BLaER1 treated with 17β-estradiol and CSF1 and Interleukin-3, amounts not matched to agents 10 nM and 100 nM (cell line): ENCODE measurements around the gene USP34.
"Not testable (repeated sequence)": the region's sequence is repeated elsewhere in the genome, so short reads cannot be mapped to it uniquely, and the experiment has no call there.

ENCODE experiments used
- H3K27ac ChIP-seq, 11 experiments: shearing (Covaris generic); formaldehyde crosslinking; 2 replicates each; pipeline ENCODE4 v1.8.1; 2022
- H3K27me3 ChIP-seq, 11 experiments: shearing (Covaris generic); formaldehyde crosslinking; 2 replicates each; pipeline ENCODE4 v1.8.1; 2022
- H3K36me3 ChIP-seq, 11 experiments: shearing (Covaris generic); formaldehyde crosslinking; 2 replicates each; pipeline ENCODE4 v1.8.1; 2022
- H3K4me1 ChIP-seq, 10 experiments: shearing (Covaris generic); formaldehyde crosslinking; 2 replicates each; pipeline ENCODE4 v1.8.1; 2022
- H3K4me2 ChIP-seq, 11 experiments: shearing (Covaris generic); formaldehyde crosslinking; 2 replicates each; pipeline ENCODE4 v1.8.1; 2022
- H3K4me3 ChIP-seq, 10 experiments: shearing (Covaris generic); formaldehyde crosslinking; 2 replicates each; pipeline ENCODE4 v1.8.1; 2022
- H3K9ac ChIP-seq, 11 experiments: shearing (Covaris generic); formaldehyde crosslinking; 2 replicates each; pipeline ENCODE4 v1.8.1; 2022
- H3K9me3 ChIP-seq, 11 experiments: shearing (Covaris generic); formaldehyde crosslinking; replicated peaks in 1 of 11; 2 replicates each; pipeline ENCODE4 v1.8.1; 2022
- H4K20me1 ChIP-seq, 11 experiments: shearing (Covaris generic); formaldehyde crosslinking; 2 replicates each; pipeline ENCODE4 v1.8.1; 2022
- Cebpa-rat ChIP-seq, 11 experiments: shearing (Covaris generic); IDR thresholded peaks; 2 replicates each; pipeline ENCODE4 v1.8.1; 2022

Gene USP34

GRCh38 chr2:61396005-61396404 lies 74.9 kb downstream of the USP34 start:
- no peak overlapping the region for H3K4me3 ChIP-seq
- H3K9ac ChIP-seq = no peak overlapping the region
- no peak overlapping the region for H3K27ac ChIP-seq
- peaks cover 57 to 93% (median 81%) of the 10 kb centered on the region in 11 experiments for H3K36me3 ChIP-seq
- H3K4me1 ChIP-seq = no peaks in the 10 kb centered on the region; a peak in 1 of 20 replicates
- peaks cover 0 to 12% (median 0%) of the 10 kb centered on the region in 11 experiments; a peak in 5 of 22 replicates for H4K20me1 ChIP-seq
- no peaks in the 10 kb centered on the region; a peak in 1 of 22 replicates for H3K9me3 ChIP-seq
- TF ChIP-seq Cebpa-rat (IDR thresholded peaks at IDR 0.05) = no peak
- no peaks in the 10 kb centered on the region for H3K27me3 ChIP-seq
- H3K4me2 ChIP-seq = no peak overlapping the region

DNA sequence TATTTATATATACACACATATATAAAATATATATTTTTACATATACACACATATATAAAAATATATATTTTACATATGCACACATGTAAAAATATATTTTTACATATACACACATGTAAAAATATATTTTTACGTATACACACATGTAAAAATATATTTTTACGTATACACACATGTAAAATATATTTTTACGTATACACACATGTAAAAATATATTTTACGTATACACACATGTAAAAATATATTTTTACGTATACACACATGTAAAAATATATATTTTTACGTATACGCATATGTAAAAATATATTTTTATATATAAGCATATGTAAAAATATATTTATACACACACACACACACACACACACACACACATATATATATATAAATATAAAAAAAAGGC lies 83.3 kb downstream of the USP34 start:
- Histone ChIP-seq H3K9me3 (peaks cover 0 to 31% (median 26%) of the 10 kb centered on the region in 11 experiments; a peak in 18 of 22 replicates), H4K20me1 (peaks cover 0 to 15% (median 0%) of the 10 kb centered on the region in 11 experiments; a peak in 4 of 22 replicates), H3K36me3 (peaks cover 73 to 93% (median 89%) of the 10 kb centered on the region in 11 experiments)
- H3K27ac ChIP-seq, H3K27me3 ChIP-seq, H3K4me1 ChIP-seq, H3K9ac ChIP-seq, H3K4me2 ChIP-seq, H3K4me3 ChIP-seq: not testable (repeated sequence)

GRCh38 chr2:61380882-61381197 lies 90.0 kb downstream of the USP34 start:
- not testable (repeated sequence) for H3K4me2 ChIP-seq, H3K9ac ChIP-seq, H3K4me3 ChIP-seq, H3K27me3 ChIP-seq, H4K20me1 ChIP-seq, H3K27ac ChIP-seq, H3K4me1 ChIP-seq
- Histone ChIP-seq H3K36me3 (peaks cover 88 to 100% (median 94%) of the 10 kb centered on the region in 11 experiments), H3K9me3 (peaks cover 0 to 25% (median 24%) of the 10 kb centered on the region in 11 experiments; a peak in 18 of 22 replicates)

GRCh38 chr2:61380056-61380881 lies 90.6 kb downstream of the USP34 start:
- Histone ChIP-seq H3K4me2 (no peak overlapping the region), H3K4me1 (no peaks in the 10 kb centered on the region), H3K4me3 (no peak overlapping the region), H3K36me3 (peaks cover 89 to 100% (median 94%) of the 10 kb centered on the region in 11 experiments), H3K27ac (no peak overlapping the region), H4K20me1 (peaks cover 0 to 8% (median 0%) of the 10 kb centered on the region in 11 experiments; a peak in 1 of 22 replicates), H3K27me3 (no peaks in the 10 kb centered on the region), H3K9ac (no peak overlapping the region), H3K9me3 (peaks cover 0 to 22% (median 20%) of the 10 kb centered on the region in 11 experiments; a peak in 18 of 22 replicates)
- TF ChIP-seq Cebpa-rat (IDR thresholded peaks at IDR 0.05) = no peak

GRCh38 chr2:61379521-61379920 lies 91.4 kb downstream of the USP34 start:
- Histone ChIP-seq H3K27ac (no peak overlapping the region), H3K4me1 (no peaks in the 10 kb centered on the region), H3K9me3 (peaks cover 0 to 18% (median 13%) of the 10 kb centered on the region in 11 experiments; a peak in 18 of 22 replicates), H3K4me3 (no peak overlapping the region), H3K36me3 (peaks cover 89 to 100% (median 94%) of the 10 kb centered on the region in 11 experiments), H3K27me3 (no peaks in the 10 kb centered on the region), H4K20me1 (peaks cover 0 to 8% (median 0%) of the 10 kb centered on the region in 11 experiments; a peak in 4 of 22 replicates), H3K9ac (no peak overlapping the region), H3K4me2 (no peak overlapping the region)
- TF ChIP-seq Cebpa-rat (IDR thresholded peaks at IDR 0.05) = no peak

DNA sequence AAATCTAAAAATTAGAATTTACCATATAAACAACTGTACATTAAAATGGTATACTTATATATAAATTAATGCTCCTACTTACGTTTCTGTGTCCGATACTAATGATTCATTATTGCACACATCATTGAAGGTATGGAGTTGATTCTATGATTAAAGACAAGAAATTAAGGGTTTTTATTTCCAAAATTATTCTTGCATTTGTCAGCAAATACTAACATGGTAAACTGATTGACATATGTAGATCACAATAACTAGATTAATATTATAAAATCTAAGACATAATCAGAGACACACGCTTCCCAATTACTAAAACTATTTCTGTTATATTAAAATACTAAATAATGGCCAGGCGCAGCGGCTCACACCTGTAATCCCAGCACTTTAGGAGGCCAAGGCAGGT lies 92.6 kb downstream of the USP34 start:
- no peak overlapping the region for H3K9ac ChIP-seq
- no peaks in the 10 kb centered on the region for H3K27me3 ChIP-seq
- no peaks in the 10 kb centered on the region for H3K4me1 ChIP-seq
- H3K36me3 ChIP-seq = peaks cover 91 to 100% (median 97%) of the 10 kb centered on the region in 11 experiments
- no peak for TF ChIP-seq Cebpa-rat (IDR thresholded peaks at IDR 0.05)
- H4K20me1 ChIP-seq = peaks cover 0 to 14% (median 0%) of the 10 kb centered on the region in 11 experiments; a peak in 5 of 22 replicates
- peaks cover 0 to 9% (median 2%) of the 10 kb centered on the region in 11 experiments; a peak in 17 of 22 replicates for H3K9me3 ChIP-seq
- no peak overlapping the region for H3K4me2 ChIP-seq
- no peak overlapping the region for H3K27ac ChIP-seq
- no peak overlapping the region for H3K4me3 ChIP-seq

- peaks cover 0 to 8% (median 0%) of the 10 kb centered on the region in 11 experiments; a peak in 2 of 22 replicates for H3K9me3 ChIP-seq
- peaks cover 0 to 17% (median 0%) of the 10 kb centered on the region in 11 experiments; a peak in 7 of 22 replicates for H4K20me1 ChIP-seq
- no peaks in the 10 kb centered on the region for H3K4me1 ChIP-seq
- H3K36me3 ChIP-seq = peaks cover 89 to 100% (median 96%) of the 10 kb centered on the region in 11 experiments
- H3K27ac ChIP-seq = no peak overlapping the region
- no peak overlapping the region for H3K9ac ChIP-seq
- H3K4me3 ChIP-seq = no peak overlapping the region
- H3K4me2 ChIP-seq = no peak overlapping the region
- no peaks in the 10 kb centered on the region for H3K27me3 ChIP-seq
- TF ChIP-seq Cebpa-rat (IDR thresholded peaks at IDR 0.05) = no peak
Observed at GRCh38 chr2:61377046-61377445, 93.8 kb downstream of the USP34 start.

DNA sequence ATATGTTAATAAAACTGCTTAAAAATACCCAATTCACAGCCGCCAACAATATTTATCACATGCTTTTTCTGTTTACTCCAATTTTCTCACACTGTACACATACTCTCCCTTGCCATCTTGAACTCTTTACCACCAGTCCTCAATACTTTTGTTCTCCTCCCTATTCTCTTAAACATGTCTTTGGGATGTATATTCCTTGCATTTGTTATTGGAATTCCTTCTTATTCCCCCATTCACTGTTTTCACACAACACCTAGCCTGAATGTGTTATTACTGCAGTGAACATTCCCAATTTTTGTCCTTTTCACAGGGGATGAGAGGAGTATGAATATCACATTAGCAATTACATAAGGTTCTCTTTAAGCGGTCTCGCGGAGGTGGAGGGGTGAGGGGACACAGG lies 94.7 kb downstream of the USP34 start:
- Histone ChIP-seq H3K9ac (no peak overlapping the region), H3K4me1 (no peaks in the 10 kb centered on the region), H3K4me3 (no peak overlapping the region), H3K9me3 (peaks cover 0 to 8% (median 0%) of the 10 kb centered on the region in 11 experiments; a peak in 2 of 22 replicates), H3K27ac (no peak overlapping the region), H3K27me3 (no peaks in the 10 kb centered on the region), H3K36me3 (peaks cover 86 to 100% (median 94%) of the 10 kb centered on the region in 11 experiments), H3K4me2 (no peak overlapping the region), H4K20me1 (peaks cover 0 to 21% (median 0%) of the 10 kb centered on the region in 11 experiments; a peak in 7 of 22 replicates)
- no peak for TF ChIP-seq Cebpa-rat (IDR thresholded peaks at IDR 0.05)

GRCh38 chr2:61371027-61371426 lies 99.9 kb downstream of the USP34 start:
- H3K4me3 ChIP-seq = no peak overlapping the region
- H3K9ac ChIP-seq = no peak overlapping the region
- H3K36me3 ChIP-seq = peaks cover 78 to 100% (median 92%) of the 10 kb centered on the region in 11 experiments
- H3K4me2 ChIP-seq = no peak overlapping the region; a peak in 1 of 22 replicates
- peaks cover 0 to 36% (median 0%) of the 10 kb centered on the region in 11 experiments; a peak in 7 of 22 replicates for H4K20me1 ChIP-seq
- H3K4me1 ChIP-seq = peaks cover 2 to 17% (median 10%) of the 10 kb centered on the region in 10 experiments; a peak in 19 of 20 replicates
- H3K27me3 ChIP-seq = no peaks in the 10 kb centered on the region
- no peaks in the 10 kb centered on the region for H3K9me3 ChIP-seq
- no peak for TF ChIP-seq Cebpa-rat (IDR thresholded peaks at IDR 0.05)
- no peak overlapping the region for H3K27ac ChIP-seq
